ENCODE results near the gene SDK2.

SDK2 gene

GRCh38 chr17:73519714-73520368 is 124.4 kb downstream of the SDK2 start:
- Histone ChIP-seq H3K27me3 (ENCODE audit: insufficient read depth, poor library complexity, severe bottlenecking) (no peaks in the 10 kb centered on the region), H3K4me3 (replicated peaks; ENCODE audit: insufficient read depth, low read length) (no peak overlapping the region), H3K27ac (replicated peaks) (no peak overlapping the region)
- no peak for DNase-seq (ENCODE audit: low read depth in 1 of 2, low spot score in 1 of 2)
- no peak for TF ChIP-seq GABPA (IDR thresholded peaks at IDR 0.05; ENCODE audit: low read depth)
- TF ChIP-seq POLR2AphosphoS5 (IDR thresholded peaks at IDR 0.05; ENCODE audit: low read depth) = no peak
- no peak for TF ChIP-seq REST (IDR thresholded peaks at IDR 0.05; ENCODE audit: insufficient replicate concordance, low read depth)
- no peak for TF ChIP-seq CTCF (IDR thresholded peaks at IDR 0.05; ENCODE audit: insufficient read depth, low read length)
- TF ChIP-seq SPI1 (IDR thresholded peaks at IDR 0.05; ENCODE audit: borderline replicate concordance, low read depth) = no peak

- H3K4me3 ChIP-seq (replicated peaks; ENCODE audit: insufficient read depth, low read length) = no peak overlapping the region
- no peak for TF ChIP-seq POLR2AphosphoS5 (IDR thresholded peaks at IDR 0.05; ENCODE audit: low read depth)
- TF ChIP-seq CTCF (IDR thresholded peaks at IDR 0.05; ENCODE audit: insufficient read depth, low read length) = no peak
- TF ChIP-seq GABPA (IDR thresholded peaks at IDR 0.05; ENCODE audit: low read depth) = no peak
- no peak for TF ChIP-seq REST (IDR thresholded peaks at IDR 0.05; ENCODE audit: insufficient replicate concordance, low read depth)
- no peak for TF ChIP-seq SPI1 (IDR thresholded peaks at IDR 0.05; ENCODE audit: borderline replicate concordance, low read depth)
- no peak for DNase-seq (ENCODE audit: low read depth in 1 of 2, low spot score in 1 of 2)
- H3K27ac ChIP-seq (replicated peaks) = no peak overlapping the region
- no peaks in the 10 kb centered on the region for H3K27me3 ChIP-seq (ENCODE audit: insufficient read depth, poor library complexity, severe bottlenecking)
These were observed 125.2 kb downstream of the SDK2 start for GRCh38 chr17:73519011-73519410.

- Histone ChIP-seq H3K27me3 (ENCODE audit: insufficient read depth, poor library complexity, severe bottlenecking) (no peaks in the 10 kb centered on the region), H3K27ac (replicated peaks) (no peak overlapping the region), H3K4me3 (replicated peaks; ENCODE audit: insufficient read depth, low read length) (no peak overlapping the region)
- TF ChIP-seq GABPA (IDR thresholded peaks at IDR 0.05; ENCODE audit: low read depth) = no peak
- TF ChIP-seq REST (IDR thresholded peaks at IDR 0.05; ENCODE audit: insufficient replicate concordance, low read depth) = no peak
- TF ChIP-seq POLR2AphosphoS5 (IDR thresholded peaks at IDR 0.05; ENCODE audit: low read depth) = no peak
- TF ChIP-seq CTCF (IDR thresholded peaks at IDR 0.05; ENCODE audit: insufficient read depth, low read length) = no peak
- no peak for TF ChIP-seq SPI1 (IDR thresholded peaks at IDR 0.05; ENCODE audit: borderline replicate concordance, low read depth)
- no peak for DNase-seq (ENCODE audit: low read depth in 1 of 2, low spot score in 1 of 2)
These were observed 127.8 kb downstream of the SDK2 start for GRCh38 chr17:73516431-73516830.
